Mesenchymal stem cell (in vitro differentiated cells and primary cell): Measurements from ENCODE around the gene ARHGAP19.

Experiments used
- DNase-seq: peaks from one replicate; pipeline ENCODE4 v3.0.0-alpha.2; 2013
- H2AFZ ChIP-seq: one replicate; pipeline ENCODE4 v1.6.1; 2013; ENCODE audit warnings: low read depth, mild to moderate bottlenecking, control low read depth, inconsistent platforms, low read length, moderate library complexity
- H2AK5ac ChIP-seq: 2 replicates; pipeline ENCODE4 v1.6.1; 2013; ENCODE audit warnings: low read length, moderate library complexity, mild to moderate bottlenecking, inconsistent platforms; ENCODE audit not compliant: severe bottlenecking
- H2BK120ac ChIP-seq: one replicate; pipeline ENCODE4 v1.6.1; 2013; ENCODE audit warnings: low read depth, mild to moderate bottlenecking, inconsistent platforms, low read length, moderate library complexity
- H2BK12ac ChIP-seq, 2 experiments: one replicate each; pipeline ENCODE4 v1.6.1; 2013; ENCODE audit warnings: inconsistent platforms in 2 of 2, low read length in 2 of 2, mild to moderate bottlenecking in 2 of 2, moderate library complexity in 2 of 2, control low read depth in 1 of 2
- H2BK15ac ChIP-seq: one replicate; pipeline ENCODE4 v1.6.1; 2013; ENCODE audit warnings: mild to moderate bottlenecking, low read depth, inconsistent platforms; ENCODE audit not compliant: poor library complexity, severe bottlenecking
- H2BK5ac ChIP-seq: 2 replicates; pipeline ENCODE4 v1.6.1; 2013; ENCODE audit warnings: low read depth, mild to moderate bottlenecking, low read length, control low read depth, inconsistent platforms; ENCODE audit not compliant: poor library complexity, severe bottlenecking
- H3K14ac ChIP-seq, 2 experiments: one replicate each; pipeline ENCODE4 v1.6.1; 2013; ENCODE audit warnings: inconsistent platforms in 2 of 2, low read length in 2 of 2, control low read depth in 1 of 2, mild to moderate bottlenecking in 1 of 2, moderate library complexity in 1 of 2
- H3K18ac ChIP-seq, 2 experiments: one replicate each; pipeline ENCODE4 v1.6.1; 2013; ENCODE audit warnings: inconsistent platforms in 2 of 2, low read length in 2 of 2, control low read depth in 1 of 2, low read depth in 1 of 2, mild to moderate bottlenecking in 1 of 2
- H3K23ac ChIP-seq, 2 experiments: one replicate each; pipeline ENCODE4 v1.6.1; 2013; ENCODE audit warnings: inconsistent platforms in 2 of 2, low read length in 2 of 2, mild to moderate bottlenecking in 2 of 2, moderate library complexity in 2 of 2, control low read depth in 1 of 2
- H3K27ac ChIP-seq: 2 replicates; pipeline ENCODE4 v1.5.1; 2013; ENCODE audit warnings: mild to moderate bottlenecking, moderate library complexity, low read length, control low read depth, inconsistent platforms; ENCODE audit not compliant: poor library complexity, severe bottlenecking
- H3K27me3 ChIP-seq, 2 experiments: 2 replicates each; pipeline versions ENCODE4 v1.6.1 to v1.7.0; 2013; ENCODE audit warnings: low read length in 2 of 2, mild to moderate bottlenecking in 2 of 2, moderate library complexity in 2 of 2, control low read depth in 1 of 2, inconsistent platforms in 1 of 2; ENCODE audit not compliant: control insufficient read depth in 1 of 2, insufficient read depth in 1 of 2
- H3K36me3 ChIP-seq, 2 experiments: 2 replicates each; pipeline versions ENCODE4 v1.6.1 to v1.7.0; 2013; ENCODE audit warnings: low read length in 2 of 2, control low read depth in 1 of 2, inconsistent platforms in 1 of 2, low read depth in 1 of 2, mild to moderate bottlenecking in 1 of 2; ENCODE audit not compliant: insufficient read depth in 2 of 2, control insufficient read depth in 1 of 2
- H3K4ac ChIP-seq, 2 experiments: one replicate each; pipeline ENCODE4 v1.6.1; 2013; ENCODE audit warnings: inconsistent platforms in 2 of 2, low read length in 2 of 2, mild to moderate bottlenecking in 2 of 2, moderate library complexity in 2 of 2, control low read depth in 1 of 2, low read depth in 1 of 2
- H3K4me1 ChIP-seq: 2 replicates; pipeline ENCODE4 v1.6.1; 2013; ENCODE audit warnings: low read depth, low read length, control low read depth; ENCODE audit not compliant: control insufficient read depth, insufficient read depth
- H3K4me2 ChIP-seq: 2 replicates; pipeline ENCODE4 v1.6.1; 2013; ENCODE audit warnings: low read length, mild to moderate bottlenecking, inconsistent platforms; ENCODE audit not compliant: poor library complexity, severe bottlenecking
- H3K4me3 ChIP-seq, 2 experiments: 2 replicates each; pipeline versions ENCODE4 v1.5.1 to v1.7.0; 2013; ENCODE audit warnings: low read length in 2 of 2, mild to moderate bottlenecking in 2 of 2, control low read depth in 1 of 2, low read depth in 1 of 2; ENCODE audit not compliant: insufficient read depth in 1 of 2
- H3K79me1 ChIP-seq: replicated peaks from 2 replicates; pipeline ENCODE4 v1.6.1; 2013; ENCODE audit warnings: mild to moderate bottlenecking, control low read depth, low read length, inconsistent platforms; ENCODE audit not compliant: poor library complexity, severe bottlenecking
- H3K9ac ChIP-seq: 2 replicates; pipeline ENCODE4 v1.7.0; 2013; ENCODE audit warnings: mild to moderate bottlenecking, low read length, moderate library complexity
- H3K9me3 ChIP-seq: 2 replicates; pipeline ENCODE4 v1.7.0; 2013; ENCODE audit warnings: mild to moderate bottlenecking, low read length; ENCODE audit not compliant: control insufficient read depth
- H4K8ac ChIP-seq: one replicate; pipeline ENCODE4 v1.6.1; 2013; ENCODE audit warnings: inconsistent platforms, mild to moderate bottlenecking, low read length, moderate library complexity
- H4K91ac ChIP-seq: one replicate; pipeline ENCODE4 v1.6.1; 2013; ENCODE audit warnings: mild to moderate bottlenecking, low read length, inconsistent platforms
- WGBS: methylation state at CpG from one replicate; pipeline ENCODE4 v1.1.7; 2013; ENCODE audit warnings: mixed read lengths; 5-methylcytosine and 5-hydroxymethylcytosine counted together

ARHGAP19 gene

DNA sequence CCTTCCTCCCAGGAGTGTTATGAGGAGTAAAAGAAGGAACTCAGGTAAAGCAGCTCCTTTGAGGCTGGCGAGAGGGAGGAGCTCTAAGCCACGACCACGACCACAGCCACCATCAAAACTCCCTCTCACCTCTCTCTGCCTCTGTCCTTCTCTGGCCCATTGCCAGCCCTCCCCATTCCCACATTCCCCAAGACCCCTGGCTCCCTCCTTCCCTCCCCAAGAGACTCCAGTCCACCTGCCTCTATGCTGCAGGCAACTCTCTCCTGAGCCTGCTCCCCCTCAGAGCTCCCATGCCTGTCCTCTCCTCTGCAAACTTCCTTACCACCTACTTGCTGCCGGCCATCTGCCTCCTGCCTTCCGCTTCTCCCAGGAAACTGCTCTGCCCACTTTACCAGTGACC, 116.2 kb downstream of the ARHGAP19 start:
- no peaks in the 10 kb centered on the region for H3K79me1 ChIP-seq
- no peak overlapping the region for H3K27ac ChIP-seq
- peaks cover 67 to 70% of the 10 kb centered on the region in 2 experiments for H3K27me3 ChIP-seq
- H2BK12ac ChIP-seq = no peak overlapping the region
- H2AFZ ChIP-seq = no peak overlapping the region
- H3K9ac ChIP-seq = no peak overlapping the region
- H3K14ac ChIP-seq = no peak overlapping the region
- no peak overlapping the region for H2AK5ac ChIP-seq
- H2BK120ac ChIP-seq = no peak overlapping the region
- no peak overlapping the region for H3K4me2 ChIP-seq
- no peak overlapping the region for H3K23ac ChIP-seq
- no peak overlapping the region for H4K8ac ChIP-seq
- no peak overlapping the region for H4K91ac ChIP-seq
- H2BK15ac ChIP-seq = no peak overlapping the region
- 64% methylated on average over 5 of the region's 5 CpGs for WGBS
- H3K4ac ChIP-seq = no peak overlapping the region
- H3K4me1 ChIP-seq = peaks cover 3% of the 10 kb centered on the region
- no peak overlapping the region for H3K4me3 ChIP-seq
- no peak for DNase-seq
- no peaks in the 10 kb centered on the region for H3K36me3 ChIP-seq
- no peak overlapping the region for H2BK5ac ChIP-seq
- H3K9me3 ChIP-seq = no peaks in the 10 kb centered on the region
- H3K18ac ChIP-seq = no peak overlapping the region

DNA sequence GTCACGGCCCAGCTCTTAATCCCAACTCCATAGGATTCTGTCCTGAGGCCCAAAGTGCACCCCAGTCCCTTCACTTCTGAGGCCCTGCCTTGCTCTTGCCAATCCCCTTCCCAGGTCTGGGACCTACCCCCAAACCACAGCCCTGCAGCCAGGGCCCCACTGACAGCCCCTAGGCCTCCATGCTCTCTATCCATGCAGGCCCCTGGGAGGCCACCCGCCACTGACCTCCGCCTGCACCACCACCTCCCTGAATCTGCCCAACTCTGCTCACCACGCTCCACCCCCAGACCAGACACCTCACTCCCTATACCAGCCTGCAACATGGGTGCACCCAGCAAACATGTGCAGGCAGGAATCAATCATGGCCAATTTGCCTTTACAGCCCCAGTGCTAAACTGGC, 116.9 kb downstream of the ARHGAP19 start:
- Histone ChIP-seq H3K27me3 (peaks cover 66 to 70% of the 10 kb centered on the region in 2 experiments), H3K4me3 (no peak overlapping the region), H4K91ac (no peak overlapping the region), H3K4ac (no peak overlapping the region), H2BK15ac (no peak overlapping the region), H3K79me1 (no peaks in the 10 kb centered on the region), H3K23ac (no peak overlapping the region), H2AFZ (no peak overlapping the region), H3K4me2 (no peak overlapping the region), H3K18ac (no peak overlapping the region), H3K27ac (no peak overlapping the region), H2BK120ac (no peak overlapping the region), H4K8ac (no peak overlapping the region), H3K4me1 (peaks cover 3% of the 10 kb centered on the region), H3K14ac (no peak overlapping the region), H2BK12ac (no peak overlapping the region), H3K36me3 (no peaks in the 10 kb centered on the region), H2AK5ac (no peak overlapping the region), H2BK5ac (no peak overlapping the region), H3K9ac (no peak overlapping the region), H3K9me3 (no peaks in the 10 kb centered on the region)
- WGBS = 82% methylated on average over 4 of the region's 4 CpGs
- no peak for DNase-seq

DNA sequence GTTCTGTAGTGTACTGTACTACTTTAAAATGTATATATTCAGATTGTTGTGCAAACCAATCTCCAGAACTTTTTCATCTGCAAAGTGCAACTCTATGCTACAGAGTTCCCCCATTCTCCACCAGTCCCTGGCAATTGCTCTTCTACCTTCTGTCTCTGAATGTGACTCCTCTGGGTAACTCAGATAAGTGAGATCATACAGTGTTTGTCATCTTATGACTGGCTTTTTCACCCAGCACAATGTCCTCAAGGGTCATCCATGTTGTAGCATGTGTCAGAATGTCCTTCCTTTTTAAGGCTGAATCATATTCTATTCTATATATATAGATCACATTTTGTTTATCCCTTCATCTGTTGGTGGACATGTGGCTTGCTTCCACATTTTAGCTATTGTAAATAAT, 117.5 kb downstream of the ARHGAP19 start:
- H2AK5ac ChIP-seq = no peak overlapping the region
- DNase-seq = no peak

DNA sequence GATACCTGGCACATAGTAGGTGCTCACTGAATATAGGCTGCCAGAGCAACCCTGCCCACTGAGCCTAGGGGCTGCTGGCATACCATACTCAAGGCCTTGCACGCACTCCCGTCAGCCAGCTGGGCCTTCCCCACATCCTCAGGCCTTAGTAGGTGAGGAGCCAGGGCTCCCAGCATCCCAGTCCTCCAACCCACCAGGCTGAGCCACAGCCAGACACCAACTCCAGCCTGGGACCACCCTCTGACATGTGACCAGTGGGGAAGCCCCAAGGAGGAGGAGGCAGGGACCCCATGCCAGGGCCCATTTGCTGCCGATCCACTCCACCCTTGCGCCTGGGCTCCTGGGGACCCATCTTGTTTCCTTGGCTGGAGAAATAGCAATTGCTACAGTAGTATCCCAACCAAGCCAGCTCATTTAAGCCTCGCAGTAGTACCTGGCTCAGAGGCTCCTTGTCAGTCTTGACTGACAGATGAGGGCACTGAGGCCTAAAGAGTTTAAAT, 118.1 kb downstream of the ARHGAP19 start:
- DNase-seq = no peak
- H3K9ac ChIP-seq = no peak overlapping the region
- H2AK5ac ChIP-seq = no peak overlapping the region
- H3K79me1 ChIP-seq = no peaks in the 10 kb centered on the region
- no peak overlapping the region for H3K4ac ChIP-seq
- H4K91ac ChIP-seq = no peak overlapping the region
- H2BK120ac ChIP-seq = no peak overlapping the region
- no peak overlapping the region for H4K8ac ChIP-seq
- peak overlapping the region in 1 of 2 experiments; percentile 58 for H3K14ac ChIP-seq
- no peaks in the 10 kb centered on the region for H3K4me1 ChIP-seq
- no peak overlapping the region for H2BK5ac ChIP-seq
- H3K23ac ChIP-seq = no peak overlapping the region
- H3K4me3 ChIP-seq = no peak overlapping the region
- H3K27ac ChIP-seq = no peak overlapping the region
- H3K4me2 ChIP-seq = no peak overlapping the region
- 93% methylated on average over 5 of the region's 5 CpGs for WGBS
- H2BK15ac ChIP-seq = no peak overlapping the region
- H3K27me3 ChIP-seq = peaks cover 67 to 70% of the 10 kb centered on the region in 2 experiments
- no peak overlapping the region for H2AFZ ChIP-seq
- H3K9me3 ChIP-seq = no peaks in the 10 kb centered on the region
- H3K18ac ChIP-seq = no peak overlapping the region
- no peak overlapping the region for H2BK12ac ChIP-seq
- no peaks in the 10 kb centered on the region for H3K36me3 ChIP-seq

More for the DNA sequence above, 117.5 kb downstream of the ARHGAP19 start:
- Histone ChIP-seq H3K79me1 (no peaks in the 10 kb centered on the region), H3K4me1 (peaks cover 2% of the 10 kb centered on the region), H4K91ac (no peak overlapping the region), H3K27me3 (peaks cover 67 to 70% of the 10 kb centered on the region in 2 experiments), H4K8ac (no peak overlapping the region), H3K14ac (no peak overlapping the region), H2AFZ (no peak overlapping the region), H3K9ac (no peak overlapping the region), H2BK120ac (no peak overlapping the region), H3K9me3 (no peaks in the 10 kb centered on the region), H3K27ac (no peak overlapping the region), H3K36me3 (no peaks in the 10 kb centered on the region), H3K4me2 (no peak overlapping the region), H3K4ac (no peak overlapping the region), H2BK5ac (no peak overlapping the region), H3K4me3 (no peak overlapping the region), H2BK15ac (no peak overlapping the region), H3K18ac (no peak overlapping the region), H2BK12ac (no peak overlapping the region), H3K23ac (no peak overlapping the region)
